HG03565 (cell line): Measurements from ENCODE around the gene LAMA5.

Source experiments
- ATAC-seq: cut with Tn5 transposase; IDR thresholded peaks from one replicate; pipeline ENCODE4 v1.9.1; 2021; ENCODE audit warnings: mild to moderate bottlenecking, moderate library complexity; ENCODE audit not compliant: unreplicated experiment

The LAMA5 gene

DNA sequence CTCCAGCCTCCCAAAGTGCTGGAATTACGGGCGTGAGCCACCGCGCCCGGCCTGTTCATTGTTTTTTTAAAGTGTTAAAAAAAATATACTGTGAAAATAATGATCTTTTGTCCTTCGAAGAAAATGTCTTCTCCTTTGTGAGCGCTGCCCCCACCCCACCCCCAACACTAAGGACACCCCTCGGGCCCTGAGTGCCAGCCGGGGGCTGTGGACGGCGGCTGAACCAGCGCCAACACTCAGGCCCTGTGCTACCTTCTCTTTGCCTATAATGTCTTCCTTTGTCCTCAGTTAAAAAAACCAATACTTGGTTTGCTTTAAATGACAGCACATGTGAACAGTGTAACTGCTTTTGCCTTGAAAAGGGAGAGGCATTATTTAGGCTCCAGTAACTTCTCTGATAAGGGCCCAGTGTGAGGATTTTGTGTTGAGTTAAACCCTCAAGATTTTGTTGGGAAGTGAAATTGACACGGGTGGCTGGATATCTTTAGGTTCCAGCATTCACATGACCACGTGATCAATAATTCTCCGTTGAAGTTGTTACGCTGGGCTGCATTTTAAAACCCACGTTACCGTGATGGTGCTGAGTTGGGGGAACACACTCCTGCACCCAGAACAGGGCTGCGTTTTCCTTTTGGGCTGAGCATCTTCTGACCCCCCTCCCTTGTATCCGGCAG, 73.9 kb downstream of the LAMA5 start:
- no peak for ATAC-seq

DNA sequence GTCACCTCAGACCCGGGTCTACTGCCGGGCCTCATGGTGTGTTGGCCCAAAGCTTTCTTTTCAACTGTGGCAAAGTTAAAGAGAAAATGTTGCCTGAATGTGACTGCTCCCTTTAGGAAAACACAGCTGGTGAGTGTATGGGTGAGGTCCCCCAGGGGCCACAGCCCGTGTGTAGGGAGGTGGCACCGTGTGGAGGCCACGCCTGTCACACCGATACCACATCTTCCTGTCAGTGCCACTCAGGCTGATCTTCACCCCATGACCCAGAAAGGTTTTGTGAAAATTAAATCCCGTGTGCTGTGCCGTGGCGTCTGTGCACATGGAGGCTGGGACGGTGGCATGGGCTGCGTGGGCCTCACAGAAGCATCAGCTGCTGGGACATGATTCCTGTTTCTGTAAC, 75.0 kb downstream of the LAMA5 start:
- no peak for ATAC-seq

DNA sequence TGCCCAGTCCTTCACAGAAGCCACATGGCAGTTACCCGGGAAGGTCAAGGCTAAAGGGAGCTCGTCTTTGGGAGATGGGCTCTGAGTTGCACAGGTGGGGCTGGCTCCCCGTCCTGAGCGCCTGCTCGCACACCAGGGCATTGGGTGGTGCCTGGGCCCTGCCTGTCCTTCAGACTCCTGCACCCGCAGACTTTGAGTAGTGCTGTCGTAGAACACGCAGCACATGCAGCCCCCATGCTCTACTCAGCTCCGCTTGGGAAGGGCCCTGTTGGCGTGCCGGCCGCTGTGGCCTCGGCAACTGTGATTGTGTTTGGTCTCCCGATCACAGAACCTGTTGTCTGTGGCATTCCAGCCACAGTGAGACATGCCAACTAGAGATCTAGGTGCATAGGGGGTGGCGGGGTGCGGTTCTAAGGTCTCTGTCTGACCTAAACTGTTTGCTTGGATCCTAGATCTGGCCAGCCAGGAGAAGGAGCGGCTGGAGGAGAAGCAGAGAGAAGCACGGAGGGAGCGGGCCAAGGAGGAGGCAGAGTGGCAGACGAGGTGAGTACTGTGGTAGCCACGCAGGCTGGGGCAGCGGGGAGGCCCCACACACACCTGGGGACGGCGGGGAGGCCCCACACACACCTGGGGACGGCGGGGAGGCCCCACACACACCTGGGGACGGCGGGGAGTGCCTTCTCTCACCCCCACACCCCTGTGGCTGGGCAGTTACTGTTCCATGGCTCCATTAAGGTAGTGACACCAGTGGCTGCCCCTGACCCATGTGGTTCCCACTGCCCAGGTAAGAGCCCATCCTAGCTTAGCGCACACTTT, 75.7 kb downstream of the LAMA5 start:
- no peak for ATAC-seq

DNA sequence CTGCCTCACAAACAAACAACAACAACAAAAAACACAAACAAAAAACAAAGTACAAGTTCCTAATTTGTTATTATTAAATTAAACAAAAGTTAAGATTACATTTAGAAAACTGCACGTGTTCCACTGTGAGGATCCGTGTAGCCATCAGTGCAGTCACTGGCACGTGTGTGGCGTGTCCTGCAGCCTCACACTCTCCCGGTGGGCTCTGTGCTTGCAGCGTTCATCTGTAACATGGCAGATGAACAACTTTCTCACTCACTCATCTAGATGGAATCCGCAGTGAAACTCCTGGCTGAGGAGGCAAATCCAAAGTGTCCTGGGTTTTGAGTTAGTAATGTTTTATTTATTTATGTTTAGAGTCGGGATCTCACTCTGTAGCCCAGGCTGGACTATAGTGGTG, 77.2 kb downstream of the LAMA5 start:
- ATAC-seq, result no peak

DNA sequence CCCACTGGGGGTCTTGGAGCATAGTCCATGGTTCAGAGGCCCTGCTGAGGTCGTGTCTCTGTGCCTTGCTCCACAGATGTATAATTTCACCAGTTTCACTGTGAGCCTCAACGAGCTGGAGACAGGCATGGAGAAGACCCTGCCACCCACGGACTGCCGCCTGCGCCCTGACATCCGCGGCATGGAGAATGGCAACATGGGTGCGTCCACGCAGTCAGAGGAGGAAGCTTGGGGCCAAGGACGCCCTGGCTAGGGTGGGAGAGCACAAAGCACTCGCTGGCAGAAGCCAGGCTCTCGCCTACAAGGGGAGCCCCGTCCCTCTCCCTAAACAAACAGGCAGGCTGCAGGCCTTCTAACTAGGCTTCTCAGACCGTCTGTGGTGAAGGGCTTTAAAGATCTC, 78.0 kb downstream of the LAMA5 start:
- no peak for ATAC-seq

DNA sequence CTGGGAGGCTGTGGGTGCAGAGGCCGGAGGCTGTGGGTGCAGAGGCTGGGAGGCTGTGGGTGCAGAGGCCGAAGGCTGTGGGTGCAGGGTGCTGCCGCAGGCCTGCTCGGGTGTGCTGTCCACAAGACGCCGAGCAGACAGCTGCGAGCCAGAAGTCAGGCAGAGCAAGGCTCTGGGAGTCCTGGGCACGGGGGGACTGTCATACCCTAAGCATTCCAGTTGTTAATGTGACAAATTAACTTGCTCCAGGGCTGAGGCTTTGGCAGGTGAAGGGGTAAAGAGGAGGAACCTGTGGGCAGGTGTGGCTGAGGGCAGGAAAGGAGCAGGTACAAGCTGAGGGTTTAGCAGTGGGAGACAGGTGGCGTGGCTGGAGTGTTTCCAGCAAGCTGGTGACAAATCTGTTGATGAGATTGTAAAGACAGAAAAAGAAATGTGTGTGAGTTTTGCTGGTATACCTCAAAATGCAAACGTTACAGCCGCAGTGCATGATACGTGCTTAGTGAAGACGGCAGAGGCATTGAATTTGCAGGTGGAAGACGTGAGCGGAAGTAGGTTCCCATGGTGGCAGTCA, 78.5 kb downstream of the LAMA5 start:
- no peak for ATAC-seq

DNA sequence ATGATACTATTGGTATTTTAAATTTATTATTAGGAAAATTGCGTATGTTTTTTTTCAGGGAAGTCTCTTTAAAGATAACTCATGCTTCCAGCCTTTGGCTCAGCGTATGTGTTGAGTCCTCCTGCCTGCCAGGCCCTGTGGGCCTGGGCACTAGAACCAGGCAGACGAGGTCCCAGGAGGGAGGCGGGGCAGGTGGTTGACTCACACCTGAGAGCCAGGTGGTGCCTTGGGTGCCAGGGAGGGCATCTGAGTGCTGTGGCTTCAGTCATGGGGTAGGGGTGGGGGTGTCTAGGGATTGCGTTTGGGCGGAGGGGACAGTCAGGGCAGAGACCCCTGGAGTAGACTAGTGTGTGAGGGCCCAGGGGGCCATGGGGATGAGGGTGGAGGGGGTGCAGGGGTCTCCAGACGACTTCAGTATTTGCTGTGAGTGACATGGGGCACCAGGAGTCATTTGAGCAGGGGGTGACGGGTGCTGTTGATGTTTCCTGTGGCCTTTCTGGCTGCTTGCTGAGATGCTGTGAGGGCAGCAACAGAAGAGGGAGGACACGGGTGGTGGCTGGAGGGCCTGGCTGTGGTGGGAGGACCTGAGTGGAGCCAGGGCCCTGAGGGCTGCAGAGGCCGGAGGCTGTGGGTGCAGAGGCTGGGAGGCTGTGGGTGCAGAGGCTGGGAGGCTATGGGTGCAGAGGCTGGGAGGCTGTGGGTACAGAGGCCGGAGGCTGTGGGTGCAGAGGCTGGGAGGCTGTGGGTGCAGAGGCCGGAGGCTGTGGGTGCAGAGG, 79.2 kb downstream of the LAMA5 start:
- no peak for ATAC-seq

DNA sequence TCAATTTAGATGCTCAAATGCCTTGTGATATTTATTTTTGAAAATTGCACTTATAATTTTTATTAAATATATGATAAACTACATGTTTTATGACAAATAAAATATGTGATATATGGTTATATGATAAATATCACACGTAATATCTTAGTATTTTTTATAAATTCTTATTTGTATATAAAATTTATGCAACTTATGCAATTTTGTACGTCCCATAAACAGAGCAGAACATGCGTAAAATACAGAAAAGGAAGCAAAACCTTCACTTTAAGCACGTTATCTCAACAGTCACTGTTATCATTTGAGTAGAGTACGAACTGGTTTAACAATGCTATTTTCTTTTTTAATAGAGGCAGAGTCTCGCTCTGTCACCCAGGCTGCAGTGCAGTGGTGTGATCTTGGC, 80.0 kb downstream of the LAMA5 start:
- no peak for ATAC-seq

DNA sequence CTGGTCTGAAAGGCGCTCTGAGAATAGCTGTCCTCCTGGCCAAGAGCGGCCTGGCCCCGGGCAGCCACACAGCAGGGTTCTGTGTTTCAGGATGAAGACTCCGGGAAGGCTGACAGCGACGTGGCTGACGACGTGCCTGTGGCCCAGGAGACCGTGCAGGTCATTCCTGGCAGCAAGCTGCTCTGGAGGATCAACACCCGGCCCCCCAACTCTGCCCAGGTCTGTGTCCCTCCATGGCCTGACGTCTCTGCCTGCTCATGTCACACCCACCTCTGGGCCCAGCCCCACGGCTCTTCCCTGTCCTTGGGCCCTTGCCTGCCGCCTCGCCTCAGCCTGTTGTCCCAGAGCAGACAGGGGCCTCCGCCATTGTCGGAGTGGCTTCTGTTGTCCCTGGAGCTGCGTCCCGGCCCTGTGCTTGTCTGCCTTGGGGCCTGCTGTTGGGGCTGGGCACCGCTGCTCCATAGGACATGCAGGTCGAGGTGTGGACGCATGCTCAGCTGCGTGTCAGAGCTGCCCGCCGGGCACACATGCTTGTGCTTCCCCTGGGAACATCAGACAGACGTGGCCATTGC, 80.5 kb downstream of the LAMA5 start:
- no peak for ATAC-seq

DNA sequence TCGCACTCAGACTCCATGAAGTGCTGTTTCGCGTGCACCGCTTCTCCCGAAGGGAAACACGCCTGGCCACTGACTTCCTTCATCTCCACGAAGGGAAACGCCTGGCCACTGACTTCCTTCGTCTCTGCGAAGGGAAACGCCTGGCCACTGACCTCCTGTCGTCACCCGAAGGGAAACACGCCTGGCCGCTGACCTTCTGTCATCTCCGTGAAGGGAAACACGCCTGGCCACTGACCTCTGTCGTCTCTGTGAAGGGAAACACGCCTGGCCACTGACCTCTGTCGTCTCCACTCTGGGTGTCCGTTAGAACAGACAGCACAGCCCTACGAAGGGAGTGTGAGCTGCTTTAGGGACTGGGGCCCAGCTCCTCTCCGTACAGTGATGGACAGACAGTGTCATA, 81.4 kb downstream of the LAMA5 start:
- no peak for ATAC-seq

DNA sequence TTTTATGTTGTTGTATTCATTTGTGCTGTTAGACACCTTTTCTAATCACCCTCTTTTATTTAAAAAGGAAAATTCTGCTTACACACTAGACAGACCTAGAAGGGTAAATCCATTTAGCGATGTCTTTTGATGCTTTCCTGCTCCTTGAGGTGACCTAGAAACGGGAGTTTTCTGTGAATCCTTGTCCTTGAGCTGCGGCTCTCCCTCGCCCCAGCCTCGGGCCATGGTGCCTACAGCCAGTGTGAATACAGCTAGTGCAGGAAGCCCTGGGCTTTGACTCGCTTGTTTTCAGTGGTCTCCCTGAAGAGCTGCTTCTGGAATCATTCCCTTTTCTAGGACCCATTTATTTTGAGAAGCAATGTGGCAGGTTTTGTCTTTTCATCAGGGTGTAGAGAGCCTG, 82.0 kb downstream of the LAMA5 start:
- ATAC-seq, result no peak

DNA sequence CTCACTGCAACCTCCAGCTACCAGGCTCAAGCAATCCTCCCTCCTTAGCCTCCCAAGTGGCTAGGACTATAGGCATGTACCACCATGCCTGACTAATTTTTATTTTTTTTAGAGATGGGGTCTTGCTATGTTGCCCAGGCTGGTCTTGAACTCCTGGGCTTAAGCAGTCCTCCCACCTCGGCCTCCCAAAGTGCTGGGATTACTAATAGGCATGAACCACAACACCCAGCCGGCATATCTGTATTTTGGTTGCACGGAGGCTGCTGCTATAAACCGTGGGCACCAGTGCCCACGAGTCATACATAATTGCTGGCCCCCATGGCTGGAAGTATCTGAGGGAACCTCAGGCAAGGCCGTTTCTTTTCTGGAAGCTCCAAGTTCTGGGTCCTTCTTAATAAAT, 82.7 kb downstream of the LAMA5 start:
- no peak for ATAC-seq

DNA sequence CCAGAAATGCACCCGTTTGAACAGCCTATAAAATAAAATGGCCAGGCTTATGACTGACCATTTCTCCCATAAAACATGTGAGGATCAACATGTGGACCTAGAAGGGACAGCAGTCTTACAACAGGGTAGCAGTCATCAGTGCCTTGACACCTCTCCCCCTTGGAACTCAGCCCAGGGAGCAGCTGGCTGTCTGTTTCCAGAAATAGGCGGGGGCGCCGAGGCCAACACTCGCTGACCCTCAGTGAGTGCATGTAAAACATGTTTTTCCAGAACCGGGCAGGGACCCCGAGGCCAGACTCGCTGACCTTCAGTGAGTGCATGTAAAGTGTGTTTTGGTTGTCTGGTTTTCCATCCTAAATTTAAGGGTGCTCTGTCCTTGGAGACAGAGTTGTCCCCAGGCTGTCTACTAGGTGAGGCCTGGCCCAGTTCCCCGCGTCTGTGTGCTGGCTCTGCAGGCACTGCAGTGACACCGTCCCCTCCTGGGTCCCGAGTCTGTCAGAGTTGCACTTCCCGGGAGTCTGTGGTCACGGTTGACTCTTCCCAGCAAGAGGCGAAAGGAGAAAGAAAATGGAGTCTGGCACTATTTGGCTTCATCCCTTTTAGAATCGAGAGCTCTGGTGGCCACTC, 84.1 kb downstream of the LAMA5 start:
- ATAC-seq, result no peak

DNA sequence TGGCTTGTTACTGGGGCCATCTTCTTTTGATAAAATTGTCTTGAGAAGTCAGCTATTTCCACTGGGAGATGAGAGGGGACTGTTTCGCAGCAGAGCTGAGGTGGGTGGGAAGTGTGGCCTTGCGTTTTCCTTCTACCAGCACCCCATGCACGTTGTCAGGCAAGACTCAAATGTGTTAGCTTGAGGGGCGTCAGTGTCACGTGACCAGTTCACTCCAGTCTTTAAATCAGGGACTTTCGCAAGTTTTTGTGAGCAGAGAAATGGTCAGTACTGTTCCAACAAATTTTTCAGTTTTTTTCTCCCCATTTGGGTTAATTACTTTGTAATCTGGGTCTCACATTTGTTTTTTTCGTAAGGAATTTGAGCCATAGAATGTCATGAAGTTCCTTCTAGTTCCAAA, 85.0 kb downstream of the LAMA5 start:
- no peak for ATAC-seq

DNA sequence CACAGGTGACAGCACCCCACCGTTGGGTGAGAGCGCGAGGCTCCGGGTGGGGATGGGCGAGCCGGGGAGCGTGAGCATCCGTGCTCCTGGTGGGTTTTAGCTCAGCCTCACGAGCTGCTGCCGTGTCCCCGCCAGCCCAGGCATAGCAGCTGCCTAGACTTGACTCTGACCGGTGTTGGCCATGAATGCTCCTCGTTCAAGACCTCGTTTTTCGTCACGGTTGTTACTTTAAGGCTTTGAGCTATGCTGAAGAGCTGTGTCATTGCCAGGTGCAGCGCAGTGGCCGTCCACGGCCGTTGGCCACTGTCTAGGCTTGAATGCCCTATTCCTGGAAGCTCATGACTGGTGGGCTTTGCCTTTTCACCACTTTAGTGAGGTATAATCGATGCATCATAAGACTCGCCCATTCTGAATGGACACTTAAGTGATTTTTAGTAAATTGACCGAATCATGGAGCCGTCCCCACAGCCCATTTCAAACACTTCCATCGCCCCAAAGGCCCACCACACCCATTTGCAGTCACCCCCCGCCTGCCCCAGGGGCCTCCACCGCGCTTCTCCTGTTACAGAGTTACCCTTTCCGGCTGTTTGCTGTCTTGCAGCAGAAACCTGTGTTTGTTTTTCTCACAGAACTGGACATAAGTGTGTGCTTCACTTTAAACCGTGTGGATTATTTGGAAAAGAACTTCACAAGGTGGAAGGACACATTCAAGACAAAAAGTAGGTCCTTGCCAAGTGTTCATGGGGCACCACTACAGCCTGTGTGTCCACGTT, 85.8 kb downstream of the LAMA5 start:
- ATAC-seq, result no peak

DNA sequence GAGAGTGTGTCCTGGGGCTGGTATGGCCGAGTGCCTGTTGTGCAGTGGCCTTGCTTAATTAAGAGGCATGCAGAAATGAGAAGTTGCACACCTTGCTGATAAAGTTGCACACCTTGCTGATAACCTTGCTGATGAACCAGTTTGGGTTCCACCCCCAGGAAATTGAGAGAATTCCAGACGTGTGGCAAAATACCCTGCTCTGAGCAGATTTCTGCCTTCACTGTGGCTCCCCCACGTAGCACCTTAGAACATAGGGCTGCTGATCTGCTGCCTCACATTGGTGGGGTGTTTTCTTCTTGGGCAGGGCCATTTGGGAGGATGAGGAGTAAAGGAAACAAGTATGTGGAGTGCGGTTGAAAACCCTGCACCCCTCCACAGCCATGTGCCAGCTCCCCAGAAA, 86.8 kb downstream of the LAMA5 start:
- no peak for ATAC-seq

DNA sequence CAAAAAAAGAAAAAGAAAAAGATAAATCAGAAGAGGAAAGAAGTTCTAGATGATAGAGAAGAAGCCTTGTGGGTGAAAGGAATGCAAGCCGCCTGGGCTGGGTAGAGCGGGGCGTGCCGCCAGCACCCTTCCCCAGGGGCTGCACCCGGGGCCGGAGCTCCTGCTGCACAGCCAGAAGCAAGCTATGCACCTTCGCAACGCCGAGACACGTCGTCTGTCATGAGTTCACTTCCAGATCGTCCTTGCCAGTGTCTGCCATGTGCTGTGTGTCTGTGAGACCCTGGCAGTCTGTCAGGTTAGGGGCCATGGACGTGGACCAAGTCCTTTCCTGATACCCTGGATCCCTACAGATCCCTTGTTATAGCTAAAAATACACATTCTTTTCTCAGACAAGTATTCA, 89.9 kb downstream of the LAMA5 start:
- ATAC-seq, result no peak

DNA sequence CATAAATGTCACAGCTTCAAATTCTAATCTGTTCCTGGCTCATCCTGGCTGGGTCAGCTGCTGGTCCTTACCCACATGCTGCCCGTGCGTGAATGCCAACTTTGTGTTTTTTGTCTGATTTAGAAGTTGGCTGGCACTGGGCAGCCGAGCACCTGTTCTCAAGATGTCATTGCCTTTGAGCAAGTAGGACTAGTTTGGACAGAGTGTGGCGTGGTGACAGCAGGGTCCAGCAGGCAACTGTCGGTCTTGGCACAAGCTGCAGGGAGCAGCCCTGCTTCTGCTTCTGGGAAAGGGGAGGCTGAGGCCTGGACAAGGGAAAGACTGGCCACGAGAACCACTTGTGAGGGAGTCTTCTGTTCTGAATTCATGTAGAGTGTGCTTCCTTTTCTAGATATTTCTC, 90.7 kb downstream of the LAMA5 start:
- no peak for ATAC-seq

DNA sequence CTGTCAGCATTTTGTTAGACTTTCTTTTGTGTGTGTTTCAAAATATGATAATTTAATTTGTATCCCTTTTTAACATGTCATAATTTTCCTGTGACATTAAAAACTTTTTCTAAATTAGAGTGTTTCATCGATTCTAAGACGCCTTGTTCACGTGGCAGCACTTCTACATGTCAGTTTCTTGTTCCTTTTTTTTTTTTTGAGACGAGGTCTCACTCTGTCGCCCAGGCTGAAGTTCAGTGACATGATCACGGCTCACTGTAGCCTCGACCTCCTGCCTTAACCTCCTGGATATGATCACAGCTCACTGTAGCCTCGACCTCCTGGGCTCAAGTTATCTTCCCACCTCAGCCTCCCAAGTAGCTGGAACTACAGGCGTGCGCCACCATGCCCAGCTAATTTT, 91.9 kb downstream of the LAMA5 start:
- no peak for ATAC-seq

DNA sequence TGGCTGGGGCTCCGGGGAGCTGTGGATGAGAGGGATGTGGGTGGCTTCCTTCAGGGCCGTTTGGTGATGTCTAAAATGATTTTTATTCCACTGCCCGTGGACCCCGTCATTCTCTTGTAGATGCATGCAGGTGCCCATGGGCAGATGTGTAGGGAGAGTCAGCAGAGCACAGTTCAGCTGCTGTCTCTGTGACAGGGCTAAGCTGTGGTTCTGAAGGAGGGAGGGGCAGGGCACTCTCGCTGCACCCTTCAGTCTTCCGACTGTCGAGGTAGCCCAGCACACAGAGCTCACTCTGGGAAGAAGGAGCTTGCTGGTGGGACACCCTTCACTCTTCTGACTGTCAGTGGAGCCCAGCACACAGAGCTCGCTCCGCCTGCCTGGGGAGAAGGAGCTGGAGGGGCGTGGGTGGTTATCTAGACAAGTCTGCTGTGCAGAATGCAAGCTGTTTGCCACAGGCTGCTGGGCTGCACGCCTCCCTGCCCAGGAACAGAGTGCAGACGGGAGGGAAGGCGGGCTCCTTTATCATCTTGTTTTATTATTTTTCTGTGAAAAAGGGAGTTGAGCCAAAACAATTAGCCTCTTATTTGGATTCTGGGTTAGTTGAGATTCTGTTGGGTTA, 92.7 kb downstream of the LAMA5 start:
- no peak for ATAC-seq
